Subcutaneous abdominal adipose tissue (tissue), 5 donors: ENCODE measurements around the gene C6orf62.
"Not testable (repeated sequence)": the region's sequence is repeated elsewhere in the genome, so short reads cannot be mapped to it uniquely, and the experiment has no call there.

ENCODE experiments used
- H3K27ac ChIP-seq: one replicate; pipeline ENCODE4 v1.7.0; 2013; ENCODE audit warnings: low read depth, mild to moderate bottlenecking, inconsistent platforms, low read length, moderate library complexity
- H3K27me3 ChIP-seq, 5 donors: one replicate each; pipeline ENCODE4 v1.7.0; 2013; ENCODE audit warnings: low read length in 5 of 5, inconsistent platforms in 1 of 5; ENCODE audit not compliant: control insufficient read depth in 5 of 5, insufficient read depth in 4 of 5
- H3K36me3 ChIP-seq, 5 donors: one replicate each; pipeline ENCODE4 v1.7.0; 2013; ENCODE audit warnings: low read length in 5 of 5; ENCODE audit not compliant: control insufficient read depth in 5 of 5, insufficient read depth in 5 of 5
- H3K4me1 ChIP-seq, 5 donors: one replicate each; pipeline ENCODE4 v1.7.0; 2013; ENCODE audit warnings: low read length in 5 of 5, mild to moderate bottlenecking in 3 of 5, moderate library complexity in 1 of 5; ENCODE audit not compliant: control insufficient read depth in 5 of 5, insufficient read depth in 5 of 5
- H3K4me3 ChIP-seq, 5 donors: one replicate each; pipeline ENCODE4 v1.7.0; 2013; ENCODE audit warnings: low read length in 5 of 5, low read depth in 1 of 5
- H3K9ac ChIP-seq, 5 donors: one replicate each; pipeline ENCODE4 v1.7.0; 2013; ENCODE audit warnings: low read length in 5 of 5, mild to moderate bottlenecking in 4 of 5, moderate library complexity in 3 of 5
- H3K9me3 ChIP-seq, 5 donors: one replicate each; pipeline ENCODE4 v1.7.0; 2013; ENCODE audit warnings: low read length in 5 of 5; ENCODE audit not compliant: control insufficient read depth in 5 of 5
- donor health status: healthy.
- donor health status: healthy.
- donor health status: healthy.
- donor health status: healthy.
- donor health status: healthy.

Gene C6orf62

DNA sequence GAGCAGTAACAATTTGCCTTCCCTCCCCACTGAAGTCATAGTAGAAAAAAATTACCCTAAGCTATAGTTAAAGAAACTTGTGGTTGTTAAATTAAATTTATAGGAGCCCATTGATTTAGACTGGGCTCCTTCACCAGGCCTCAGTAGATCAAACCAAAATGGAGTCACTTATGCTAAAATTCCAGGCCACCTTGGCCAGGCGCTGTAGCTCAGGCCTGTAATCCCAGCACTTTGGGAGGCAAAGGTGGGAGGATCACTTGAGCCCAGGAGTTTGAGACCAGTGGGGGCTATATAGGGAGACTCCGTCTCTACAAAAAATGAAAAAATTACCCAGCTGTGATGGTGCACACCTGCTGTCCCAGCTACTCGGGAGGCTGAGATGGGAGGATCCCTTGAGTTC, 40.8 kb upstream of the C6orf62 start:
- Histone ChIP-seq H3K4me1 (peaks cover 0 to 3% (median 0%) of the 10 kb centered on the region in 5 donors), H3K36me3 (no peaks in the 10 kb centered on the region), H3K9me3 (no peaks in the 10 kb centered on the region), H3K27me3 (no peaks in the 10 kb centered on the region), H3K27ac (no peak overlapping the region), H3K4me3 (no peak overlapping the region), H3K9ac (no peak overlapping the region)

- H3K9me3 ChIP-seq, result no peaks in the 10 kb centered on the region
- no peak overlapping the region for H3K9ac ChIP-seq
- no peak overlapping the region for H3K27ac ChIP-seq
- H3K27me3 ChIP-seq, result no peaks in the 10 kb centered on the region
- no peak overlapping the region for H3K4me3 ChIP-seq
- peaks cover 0 to 3% (median 0%) of the 10 kb centered on the region in 5 donors for H3K4me1 ChIP-seq
- no peaks in the 10 kb centered on the region for H3K36me3 ChIP-seq
Measured at GRCh38 chr6:24757611-24758010, 38.7 kb upstream of the C6orf62 start.

GRCh38 chr6:24755279-24755678, 36.3 kb upstream of the C6orf62 start:
- Histone ChIP-seq H3K36me3 (no peaks in the 10 kb centered on the region), H3K9ac (no peak overlapping the region), H3K4me3 (no peak overlapping the region), H3K9me3 (no peaks in the 10 kb centered on the region), H3K27me3 (no peaks in the 10 kb centered on the region), H3K4me1 (peaks cover 0 to 3% (median 0%) of the 10 kb centered on the region in 5 donors), H3K27ac (no peak overlapping the region)

DNA sequence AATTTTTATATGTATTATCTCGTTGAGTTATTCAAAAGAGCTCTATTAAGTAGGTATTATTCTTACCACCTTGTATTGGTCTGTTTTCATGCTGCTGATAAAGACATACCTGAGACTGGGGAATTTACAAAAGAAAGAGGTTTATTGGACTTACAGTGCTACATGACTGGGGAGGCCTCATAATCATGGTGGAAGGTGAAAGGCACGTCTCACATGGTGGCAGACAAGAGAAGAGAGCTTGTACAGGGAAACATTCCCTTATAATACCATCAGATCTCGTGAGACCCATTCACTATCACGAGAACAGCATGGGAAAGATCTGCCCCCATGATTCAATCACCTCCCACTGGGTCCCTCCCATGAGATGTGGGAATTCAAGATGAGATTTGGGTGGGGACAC, 35.4 kb upstream of the C6orf62 start:
- not testable (repeated sequence) for H3K27ac ChIP-seq, H3K9me3 ChIP-seq, H3K27me3 ChIP-seq, H3K9ac ChIP-seq, H3K4me1 ChIP-seq, H3K4me3 ChIP-seq, H3K36me3 ChIP-seq

DNA sequence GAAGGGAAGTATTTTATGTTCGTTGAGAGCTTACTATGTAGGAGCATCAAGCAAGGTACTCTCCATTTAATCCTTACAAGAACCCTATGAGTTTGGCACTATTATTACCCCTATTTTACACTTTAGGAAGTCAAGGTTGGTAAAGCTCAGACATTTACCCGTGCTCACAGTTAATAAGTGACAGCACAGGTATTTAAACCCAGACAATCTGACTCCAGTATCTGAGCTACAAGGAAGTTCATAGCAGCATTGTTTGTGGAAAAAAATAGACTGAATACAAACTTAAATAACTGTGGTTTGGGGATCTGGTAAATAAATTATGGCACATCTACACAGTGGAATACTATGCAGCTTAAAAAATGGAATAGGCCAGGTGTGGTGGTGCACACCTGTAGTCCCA, 34.6 kb upstream of the C6orf62 start:
- Histone ChIP-seq H3K36me3 (no peaks in the 10 kb centered on the region), H3K27me3 (no peaks in the 10 kb centered on the region), H3K27ac (no peak overlapping the region), H3K9ac (no peak overlapping the region), H3K4me3 (no peak overlapping the region), H3K4me1 (no peaks in the 10 kb centered on the region), H3K9me3 (no peaks in the 10 kb centered on the region)

GRCh38 chr6:24752917-24753492, 34.1 kb upstream of the C6orf62 start:
- Histone ChIP-seq H3K9ac (no peak overlapping the region), H3K4me3 (no peak overlapping the region), H3K9me3 (no peaks in the 10 kb centered on the region), H3K4me1 (no peaks in the 10 kb centered on the region), H3K36me3 (no peaks in the 10 kb centered on the region), H3K27ac (no peak overlapping the region), H3K27me3 (no peaks in the 10 kb centered on the region)

- no peaks in the 10 kb centered on the region for H3K27me3 ChIP-seq
- H3K27ac ChIP-seq, result no peak overlapping the region
- H3K9me3 ChIP-seq, result no peaks in the 10 kb centered on the region
- H3K4me1 ChIP-seq, result no peaks in the 10 kb centered on the region
- no peak overlapping the region for H3K4me3 ChIP-seq
- H3K36me3 ChIP-seq, result no peaks in the 10 kb centered on the region
- no peak overlapping the region for H3K9ac ChIP-seq
Measured at GRCh38 chr6:24752503-24752902, 33.5 kb upstream of the C6orf62 start.

DNA sequence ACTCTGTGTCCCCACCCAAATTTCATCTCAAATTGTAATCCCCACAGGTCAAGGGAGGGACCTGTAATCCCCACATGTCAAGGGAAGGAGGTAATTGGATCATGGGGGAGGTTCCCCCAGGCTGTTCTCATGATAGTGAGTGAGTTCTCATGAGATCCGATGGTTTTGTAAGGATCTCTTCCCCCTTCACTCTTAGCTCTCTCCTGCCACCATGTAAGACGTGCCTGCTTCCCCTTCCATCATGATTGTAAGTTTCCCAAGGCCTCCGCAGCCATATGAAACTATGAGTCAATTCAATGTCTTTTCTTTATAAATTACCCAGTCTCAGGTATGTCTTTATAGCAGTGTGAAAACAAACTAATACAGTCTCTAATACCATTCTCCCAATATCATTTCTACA, 31.9 kb upstream of the C6orf62 start:
- H3K27ac ChIP-seq, result not testable (repeated sequence)

DNA sequence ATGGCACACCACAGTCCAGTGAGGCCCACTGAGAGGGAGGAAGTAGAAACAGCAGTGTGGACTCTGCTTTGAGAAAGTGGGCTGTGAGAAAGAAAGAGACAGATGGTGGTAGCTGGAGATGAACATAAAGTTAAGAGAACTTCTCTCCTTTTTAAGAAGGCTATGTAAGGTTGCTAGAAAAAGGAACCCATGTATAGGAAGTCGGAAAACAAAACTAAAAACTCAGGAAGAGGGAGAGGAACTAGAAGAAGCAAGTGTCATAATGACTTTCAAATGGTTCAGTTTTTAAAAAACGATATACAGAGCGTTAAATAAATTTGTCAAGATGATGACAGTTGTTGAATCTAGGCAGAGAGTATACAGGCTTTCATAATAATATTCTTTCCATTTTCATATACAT, 30.3 kb upstream of the C6orf62 start:
- Histone ChIP-seq H3K9me3 (no peaks in the 10 kb centered on the region), H3K36me3 (no peaks in the 10 kb centered on the region), H3K27me3 (no peaks in the 10 kb centered on the region), H3K4me3 (no peak overlapping the region), H3K27ac (no peak overlapping the region), H3K9ac (no peak overlapping the region), H3K4me1 (peaks cover 0 to 4% (median 0%) of the 10 kb centered on the region in 5 donors)

More for the DNA sequence above, 31.9 kb upstream of the C6orf62 start:
- not testable (repeated sequence) for H3K9ac ChIP-seq, H3K4me1 ChIP-seq, H3K36me3 ChIP-seq, H3K9me3 ChIP-seq, H3K4me3 ChIP-seq, H3K27me3 ChIP-seq

GRCh38 chr6:24744911-24745310, 26.0 kb upstream of the C6orf62 start:
- Histone ChIP-seq H3K4me3 (no peak overlapping the region), H3K4me1 (peaks cover 0 to 15% (median 0%) of the 10 kb centered on the region in 5 donors), H3K27ac (no peak overlapping the region), H3K27me3 (no peaks in the 10 kb centered on the region), H3K36me3 (no peaks in the 10 kb centered on the region), H3K9me3 (no peaks in the 10 kb centered on the region), H3K9ac (no peak overlapping the region)

- no peaks in the 10 kb centered on the region for H3K36me3 ChIP-seq
- peaks cover 0 to 15% (median 0%) of the 10 kb centered on the region in 5 donors for H3K4me1 ChIP-seq
- H3K27ac ChIP-seq, result peak overlapping the region; percentile 8
Measured at GRCh38 chr6:24743944-24744335, 25.0 kb upstream of the C6orf62 start.

More at GRCh38 chr6:24743944-24744335, 25.0 kb upstream of the C6orf62 start:
- H3K4me3 ChIP-seq, result no peak overlapping the region
- H3K9me3 ChIP-seq, result no peaks in the 10 kb centered on the region
- no peak overlapping the region for H3K9ac ChIP-seq
- H3K27me3 ChIP-seq, result no peaks in the 10 kb centered on the region
